GM10847 (cell line): ENCODE data around the gene TSC22D4.

ENCODE experiments used
- POLR2A ChIP-seq: IDR thresholded peaks from 2 replicates; pipeline ENCODE4 v1.6.1; 2011; ENCODE audit not compliant: insufficient read length; ENCODE audit errors: extremely low read depth

Gene TSC22D4

DNA sequence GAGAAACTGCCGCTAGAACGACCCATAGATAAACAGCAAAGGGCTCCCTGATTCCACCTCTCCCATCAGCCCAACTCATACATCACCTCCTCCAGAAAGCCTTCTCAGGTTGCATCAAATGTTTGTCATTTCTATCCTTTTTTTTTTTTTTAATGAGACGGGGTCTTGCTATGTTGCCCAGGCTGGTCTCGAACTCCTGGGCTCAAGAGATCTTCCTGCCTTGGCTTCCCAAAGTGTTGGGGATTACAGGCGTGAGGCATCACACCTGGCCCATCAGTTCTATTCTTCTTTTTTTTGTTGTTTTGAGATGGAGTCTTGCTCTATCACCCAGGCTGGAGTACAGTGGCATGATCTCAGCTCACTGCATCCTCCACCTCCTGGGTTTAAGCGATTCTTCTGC, 22.0 kb downstream of the TSC22D4 start:
- TF ChIP-seq POLR2A: no peak

- no peak for TF ChIP-seq POLR2A
Measured at GRCh38 chr7:100456562-100456961, 22.5 kb downstream of the TSC22D4 start.

DNA sequence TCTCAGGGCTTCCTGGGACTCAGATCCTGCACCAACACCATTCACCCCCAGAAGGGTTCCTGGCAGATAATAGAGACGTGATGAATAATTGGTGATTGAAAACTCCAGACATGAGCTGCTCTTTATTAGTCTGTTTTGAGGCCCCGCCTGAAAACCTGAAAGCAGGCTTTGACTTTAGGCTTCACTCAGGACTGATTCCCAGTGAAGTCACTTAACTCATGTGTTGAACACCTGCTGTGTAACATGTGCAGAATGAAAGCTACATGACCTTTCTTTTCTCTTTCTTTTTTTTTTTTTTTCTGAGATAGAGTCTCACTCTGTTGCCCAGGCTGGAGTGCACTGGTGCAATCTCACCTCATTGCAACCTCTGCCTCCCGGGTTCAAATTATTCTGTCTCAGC, 23.8 kb downstream of the TSC22D4 start:
- TF ChIP-seq POLR2A: no peak

DNA sequence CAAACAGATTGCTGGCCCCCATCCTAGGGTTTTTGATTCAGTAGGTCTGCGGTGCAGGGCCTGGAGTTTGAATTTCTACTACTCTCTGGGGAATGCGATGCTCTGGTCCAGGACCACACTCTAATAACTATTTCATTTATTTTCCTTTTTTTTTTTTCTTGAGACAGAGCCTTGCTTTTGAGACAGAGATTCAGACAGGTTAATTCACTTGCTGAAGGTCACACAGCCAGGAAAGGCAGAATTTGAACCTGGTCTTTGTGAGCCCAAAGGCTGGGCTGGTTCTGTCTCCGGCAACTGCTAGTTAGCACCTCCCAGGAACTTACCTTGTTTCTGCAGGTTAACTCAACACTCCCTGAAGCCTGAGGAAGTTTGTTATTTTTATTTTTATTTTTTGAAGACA, 26.5 kb downstream of the TSC22D4 start:
- no peak for TF ChIP-seq POLR2A

GRCh38 chr7:100449190-100449795, 29.7 kb downstream of the TSC22D4 start:
- no peak for TF ChIP-seq POLR2A

DNA sequence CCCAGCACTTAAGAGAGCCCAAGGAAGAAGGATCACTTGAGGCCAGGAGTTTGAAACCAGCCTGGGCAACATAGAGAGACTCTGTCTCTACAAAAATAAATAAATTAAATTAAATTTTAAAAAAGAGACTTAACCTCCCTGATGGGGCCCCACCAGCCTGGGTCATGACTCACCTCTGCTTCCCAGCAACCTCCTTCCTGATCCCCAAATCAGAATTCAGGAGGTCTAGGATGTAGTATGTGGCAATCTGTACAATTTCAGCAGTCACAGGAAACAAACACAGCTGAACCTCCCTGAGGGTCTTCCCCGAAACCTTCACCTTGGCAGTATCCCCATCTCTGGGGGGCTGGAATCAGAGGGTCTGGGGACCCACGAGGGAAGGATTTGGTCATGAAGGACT, 33.0 kb downstream of the TSC22D4 start:
- TF ChIP-seq POLR2A: no peak

GRCh38 chr7:100444311-100445278, 34.4 kb downstream of the TSC22D4 start:
- no peak for TF ChIP-seq POLR2A

GRCh38 chr7:100443096-100443840, 35.7 kb downstream of the TSC22D4 start:
- TF ChIP-seq POLR2A: no peak

DNA sequence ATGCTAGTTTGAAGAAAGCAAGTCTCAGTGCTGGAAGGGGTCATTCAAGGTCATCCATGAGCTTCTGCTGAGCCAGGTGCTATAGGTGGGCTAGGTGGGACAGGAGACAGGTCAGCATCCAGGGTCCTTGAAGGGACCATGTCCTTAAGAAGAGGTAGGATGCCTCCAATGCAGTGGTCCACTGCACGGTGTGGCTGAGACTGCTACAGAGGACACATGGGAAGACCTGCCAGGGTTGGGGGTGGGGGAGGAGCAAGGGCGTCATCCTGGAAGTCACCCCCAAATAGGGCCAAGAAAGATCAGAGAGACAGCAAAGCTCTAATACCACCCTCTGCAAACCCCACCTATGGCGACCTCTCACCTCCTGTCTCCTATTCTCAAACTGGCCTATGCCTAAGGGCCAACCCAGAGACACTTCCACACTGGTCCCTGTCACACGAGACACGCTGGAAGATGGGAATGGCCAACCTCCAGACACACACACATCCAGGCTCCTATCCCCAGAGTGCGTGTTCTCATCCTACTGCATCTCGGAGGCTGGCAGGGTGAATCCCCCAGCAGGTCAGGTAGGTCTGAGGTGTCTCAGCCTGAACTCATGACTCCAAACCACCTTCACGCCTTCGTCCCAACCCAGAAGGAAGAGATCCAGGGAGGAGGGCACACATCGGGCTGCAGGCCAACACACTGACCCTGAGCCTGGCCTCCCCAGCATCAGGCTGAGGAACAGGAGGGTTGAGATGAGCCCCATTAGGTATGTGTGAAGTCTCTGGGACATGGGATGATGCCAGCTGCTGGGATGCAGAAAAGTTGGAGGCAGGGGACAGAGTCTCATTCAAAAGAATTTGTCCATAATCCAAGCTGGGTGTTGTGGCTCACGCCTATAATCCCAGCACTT, 37.1 kb downstream of the TSC22D4 start:
- TF ChIP-seq POLR2A: no peak

DNA sequence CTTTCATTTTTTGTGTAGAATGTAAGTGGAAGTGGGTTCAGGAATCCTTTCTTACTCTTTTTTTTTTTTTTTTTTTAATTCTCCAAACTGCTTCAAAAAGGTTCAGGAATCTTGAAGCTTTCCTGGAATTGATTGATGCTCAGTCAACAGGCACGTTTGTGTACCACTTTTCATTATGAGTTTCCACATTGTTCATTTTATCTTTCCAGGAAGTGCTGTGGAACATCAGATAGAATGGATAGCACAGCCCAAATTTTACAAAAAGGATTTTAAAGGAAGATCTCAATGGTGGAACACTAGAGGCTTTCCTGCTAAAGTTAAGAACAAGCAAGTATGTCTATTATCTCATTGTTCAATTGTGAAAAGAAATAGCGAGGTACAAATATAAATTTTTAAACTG, 40.8 kb downstream of the TSC22D4 start:
- no peak for TF ChIP-seq POLR2A

DNA sequence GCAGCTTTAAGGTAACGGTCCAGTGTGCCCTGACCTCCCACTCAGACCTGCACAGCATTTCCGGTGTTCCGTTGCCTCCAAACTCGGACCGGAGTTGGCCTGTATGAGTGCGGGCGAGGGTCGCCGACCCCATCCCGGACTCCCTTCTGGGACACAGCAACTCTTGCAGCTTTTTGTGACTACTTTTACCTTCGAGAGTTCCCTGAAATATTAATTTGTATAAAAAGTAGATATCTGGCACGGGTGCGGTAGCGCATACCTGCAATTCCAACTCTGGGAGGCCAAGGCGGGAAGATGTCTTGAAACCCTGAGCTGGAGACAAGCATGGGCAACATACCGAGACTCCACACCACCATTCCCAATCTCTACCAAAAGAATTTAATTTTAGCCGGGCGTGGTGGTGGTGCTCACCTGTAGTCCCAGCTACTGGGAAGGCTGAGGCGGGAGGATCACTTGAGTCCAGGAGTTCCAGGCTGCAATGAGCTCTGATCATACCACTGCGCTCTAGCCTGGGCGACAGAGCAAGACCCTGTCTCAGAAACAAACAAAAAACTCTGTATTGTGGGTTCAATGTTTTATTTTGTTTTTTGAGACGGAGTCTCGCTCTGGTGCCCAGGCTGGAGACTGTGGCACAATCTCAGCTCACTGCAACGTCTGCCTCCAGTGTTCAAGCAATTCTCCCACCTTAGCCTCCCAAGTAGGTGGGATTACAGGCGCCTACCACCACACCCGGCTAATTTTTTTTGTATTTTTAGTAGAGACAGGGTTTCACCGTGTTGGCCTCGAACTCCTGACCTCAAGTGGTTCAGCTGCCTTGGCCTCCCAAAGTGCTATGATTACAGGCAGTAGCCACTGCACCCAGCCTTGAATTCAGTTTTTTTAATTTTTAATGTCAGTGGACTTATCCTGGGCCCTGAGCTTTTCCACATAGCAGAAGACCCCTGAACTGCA, 41.6 kb downstream of the TSC22D4 start:
- no peak for TF ChIP-seq POLR2A

DNA sequence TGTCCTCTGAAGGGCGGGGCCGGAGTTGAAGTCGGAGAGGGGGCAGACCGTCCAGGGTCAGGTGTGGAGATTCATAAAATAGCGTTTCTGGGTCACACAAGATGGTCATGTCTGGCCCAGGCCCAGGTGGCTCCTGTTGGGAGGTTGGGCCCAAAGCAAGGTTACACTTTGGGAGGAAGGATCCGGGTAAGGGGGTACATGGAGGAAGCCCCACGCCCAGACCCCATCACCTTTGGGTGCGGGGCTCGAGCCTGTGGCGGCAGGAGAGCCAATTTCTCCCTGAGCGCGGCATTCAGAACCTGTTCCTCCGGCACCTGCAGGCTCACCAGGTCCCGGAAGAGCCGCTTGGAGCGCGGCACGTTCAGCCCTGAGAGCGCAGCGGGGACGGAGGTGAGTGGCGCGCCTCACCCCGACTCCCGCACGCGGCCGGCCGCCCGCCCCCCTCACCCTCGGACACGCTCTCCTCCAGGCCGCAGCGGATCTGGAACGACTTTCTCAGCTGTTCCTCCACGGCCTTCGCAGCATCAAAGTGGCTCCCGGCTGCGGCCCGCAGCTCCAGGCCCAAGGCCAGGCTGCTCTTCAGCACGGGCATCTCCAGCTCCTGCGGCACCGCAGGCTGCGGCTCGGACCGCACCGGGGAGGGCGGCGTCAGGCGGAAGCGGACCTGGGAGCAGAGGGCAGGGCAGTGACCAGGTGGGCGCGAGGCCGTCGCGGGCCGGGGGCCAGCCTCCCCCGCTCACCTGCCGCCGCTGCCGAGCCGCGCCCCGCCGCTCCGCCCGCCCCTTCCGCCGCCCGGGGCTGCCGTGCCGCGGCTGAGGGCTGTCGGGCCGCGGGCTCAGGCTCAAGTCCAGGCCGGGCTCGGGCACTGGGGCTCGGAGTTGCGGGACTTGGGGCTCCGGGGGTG, 43.4 kb downstream of the TSC22D4 start:
- TF ChIP-seq POLR2A: no peak
